WTC11 (cell line): ENCODE data around the gene GAB4. TPM values are rescaled to one million over a fixed set of nuclear protein-coding genes. Genes with fewer than 3 reads are reported as not detected.
A peak's percentile ranks its signal among the peaks of the same experiment; 100 is the strongest.

ENCODE experiments used
- ATAC-seq: fragments of 200-7000 bp; cut with Tn5 transposase; 2 replicates; pipeline ENCODE4 v1.10.0; 2021; ENCODE audit warnings: mild to moderate bottlenecking, moderate library complexity
- CTCF ChIA-PET: fragments of 300-600 bp; sonication (Branson Sonifier 250); formaldehyde crosslinking; loops from one replicate; lab custom pipeline; 2021; ENCODE audit warnings: antibody characterized with exemption; lab: Charles Lee
- POLR2A ChIA-PET: fragments of 350-600 bp; sonication (Branson Sonifier 250); formaldehyde crosslinking; loops from one replicate; lab custom pipeline; 2021; ENCODE audit warnings: antibody characterized with exemption; lab: Charles Lee
- DNase-seq: peaks from one replicate; pipeline ENCODE4 v3.0.0; 2021; ENCODE audit warnings: low spot score
- H3K27ac Mint-ChIP-seq: 2 replicates; pipeline ENCODE4 v1.8.0; 2021; ENCODE audit warnings: mixed read lengths
- H3K27me3 Mint-ChIP-seq: 2 replicates; pipeline ENCODE4 v1.8.0; 2021; ENCODE audit warnings: low read depth, mild to moderate bottlenecking, moderate library complexity, mixed read lengths
- H3K36me3 Mint-ChIP-seq: 2 replicates; pipeline ENCODE4 v1.8.0; 2021; ENCODE audit warnings: mixed read lengths
- H3K4me1 Mint-ChIP-seq: 2 replicates; pipeline ENCODE4 v1.8.0; 2022; ENCODE audit warnings: mixed read lengths
- H3K4me3 Mint-ChIP-seq: 2 replicates; pipeline ENCODE4 v1.8.0; 2021; ENCODE audit warnings: mild to moderate bottlenecking, moderate library complexity, mixed read lengths
- H3K9me3 Mint-ChIP-seq: 2 replicates; pipeline ENCODE4 v1.8.0; 2021; ENCODE audit warnings: mixed read lengths
- AR ChIP-seq: fragments of 250-450 bp; sonication (Bioruptor Pico); IDR thresholded peaks from 2 replicates; pipeline ENCODE4 v1.9.0; 2021; ENCODE audit warnings: mild to moderate bottlenecking
- ATF6 ChIP-seq: sonication (generic); formaldehyde crosslinking; IDR thresholded peaks from 2 replicates; pipeline ENCODE4 v1.8.1; 2023; ENCODE audit warnings: mild to moderate bottlenecking, missing genetic modification reagents
- CDX4 ChIP-seq: fragments of 250-450 bp; sonication (Bioruptor Pico); IDR thresholded peaks from 2 replicates; pipeline ENCODE4 v1.9.0; 2021; ENCODE audit warnings: moderate library complexity, mild to moderate bottlenecking, inconsistent platforms, borderline replicate concordance
- CTCF ChIP-seq: fragments of 200-600 bp; IDR thresholded peaks from 2 replicates; pipeline ENCODE4 v1.8.0; 2022; ENCODE audit warnings: antibody characterized with exemption
- FOXK1 ChIP-seq: sonication (generic); formaldehyde crosslinking; IDR thresholded peaks from 2 replicates; pipeline ENCODE4 v1.8.0; 2022; ENCODE audit warnings: mild to moderate bottlenecking, moderate library complexity, missing genetic modification reagents
- FOXP1 ChIP-seq: sonication (generic); formaldehyde crosslinking; IDR thresholded peaks from 2 replicates; pipeline ENCODE4 v1.8.0; 2022; ENCODE audit warnings: missing genetic modification reagents, mild to moderate bottlenecking, moderate library complexity, borderline replicate concordance
- GRHL2 ChIP-seq: fragments of 250-450 bp; sonication (Bioruptor Pico); IDR thresholded peaks from 2 replicates; pipeline ENCODE4 v1.8.0; 2022; ENCODE audit warnings: mild to moderate bottlenecking, moderate library complexity; ENCODE audit not compliant: insufficient replicate concordance, severe bottlenecking
- IRF1 ChIP-seq: sonication (generic); formaldehyde crosslinking; IDR thresholded peaks from 2 replicates; pipeline ENCODE4 v1.8.0; 2023; ENCODE audit warnings: missing genetic modification reagents
- MXD4 ChIP-seq: fragments of 250-450 bp; sonication (Bioruptor Pico); IDR thresholded peaks from 2 replicates; pipeline ENCODE4 v1.8.0; 2021; ENCODE audit warnings: mild to moderate bottlenecking, moderate library complexity, borderline replicate concordance
- OVOL2 ChIP-seq: fragments of 250-450 bp; sonication (Bioruptor Pico); IDR thresholded peaks from 2 replicates; pipeline ENCODE4 v1.9.0; 2021; ENCODE audit warnings: mild to moderate bottlenecking, borderline replicate concordance
- STAT6 ChIP-seq: sonication (generic); formaldehyde crosslinking; conservative IDR thresholded peaks from 2 replicates; pipeline ENCODE4 v1.8.1; 2023; ENCODE audit warnings: mild to moderate bottlenecking, low read depth, missing genetic modification reagents, moderate library complexity
- USF2 ChIP-seq: sonication (generic); formaldehyde crosslinking; IDR thresholded peaks from 2 replicates; pipeline ENCODE4 v1.8.1; 2023; ENCODE audit warnings: mild to moderate bottlenecking, missing genetic modification reagents, moderate library complexity
- ZNF512 ChIP-seq: sonication (generic); formaldehyde crosslinking; IDR thresholded peaks from 2 replicates; pipeline ENCODE4 v1.8.1; 2022; ENCODE audit warnings: missing genetic modification reagents, borderline replicate concordance
- total RNA-seq: library from RNA; stranded (reverse); gene quantifications from 3 replicates; pipeline ENCODE4 v1.2.3, GENCODE V29; 2021

Gene GAB4
- total RNA-seq, 1 experiment from 2014 or later: 0.09 TPM

GRCh38 chr22:17009640-17010291 is 1.7 kb upstream of the GAB4 start:
- no peak for DNase-seq
- TF ChIP-seq OVOL2 (CRISPR knock-in tag) (no peak), FOXP1 (no peak), USF2 (CRISPR knock-in tag) (no peak), CTCF (no peak)
- peaks cover 34% of the 10 kb centered on the region for H3K36me3 Mint-ChIP-seq
- no peak overlapping the region for H3K4me3 Mint-ChIP-seq
- H3K27me3 Mint-ChIP-seq: peaks cover 62% of the 10 kb centered on the region
- POLR2A ChIA-PET: interaction anchor here (0.6 kb wide), 1 partner anchor 170 kb away, joined by 3 read pairs; no protein-coding TSS in a partner anchor
- H3K4me1 Mint-ChIP-seq: no peaks in the 10 kb centered on the region
- peak; percentile 65 for ATAC-seq
- H3K27ac Mint-ChIP-seq: no peak overlapping the region
- CTCF ChIA-PET: interaction anchor here (0.7 to 2.3 kb wide), 3 partner anchors 48 to 96 kb away, joined by 3 to 9 read pairs (median 4); no protein-coding TSS in a partner anchor
- peaks cover 71% of the 10 kb centered on the region for H3K9me3 Mint-ChIP-seq

- DNase-seq (no peak), ATAC-seq (peak; percentile 48; the same call in 1 of the 2 replicates)
- Mint-ChIP-seq H3K27me3 (peaks cover 70% of the 10 kb centered on the region), H3K4me1 (no peaks in the 10 kb centered on the region), H3K4me3 (peak overlapping the region; percentile 54), H3K27ac (no peak overlapping the region), H3K36me3 (peaks cover 48% of the 10 kb centered on the region), H3K9me3 (peaks cover 78% of the 10 kb centered on the region)
- TF ChIP-seq ZNF512: no peak
- POLR2A ChIA-PET: no interaction called here
- CTCF ChIA-PET: no interaction called here
Observed at GRCh38 chr22:17007257-17007656, 765 bp downstream of the GAB4 start.

- Mint-ChIP-seq H3K4me1 (no peaks in the 10 kb centered on the region), H3K4me3 (no peak overlapping the region), H3K27ac (no peak overlapping the region), H3K27me3 (peaks cover 35% of the 10 kb centered on the region), H3K9me3 (peaks cover 88% of the 10 kb centered on the region), H3K36me3 (peaks cover 44% of the 10 kb centered on the region)
- ChIA-PET POLR2A (no interaction called here), CTCF (no interaction called here)
- DNase-seq: no peak
- no peak for ATAC-seq
- TF ChIP-seq STAT6 (CRISPR knock-in tag) (no peak), MXD4 (no peak), CDX4 (no peak), OVOL2 (CRISPR knock-in tag) (no peak), FOXK1 (no peak), AR (CRISPR knock-in tag) (no peak), ZNF512 (no peak), GRHL2 (CRISPR knock-in tag) (no peak), IRF1 (CRISPR knock-in tag) (no peak), ATF6 (no peak)
Observed at GRCh38 chr22:16989915-16990314, 18.1 kb downstream of the GAB4 start.
